HepG2 (cell line): ENCODE data around the gene APLNR. TPM values are rescaled to one million over a fixed set of nuclear protein-coding genes. Genes with fewer than 3 reads are reported as not detected.
A peak's percentile ranks its signal among the peaks of the same experiment; 100 is the strongest.

Experiments
- ATAC-seq: fragments of 200-7000 bp; cut with Tn5 transposase; 3 replicates; pipeline ENCODE4 v1.9.1; 2020; ENCODE audit warnings: mild to moderate bottlenecking, moderate library complexity
- BruUV-seq: library from RNA; stranded (reverse); fragments of 400-500 nt; replicated peaks from 2 replicates; lab custom pipeline; 2021; lab: Mats Ljungman, UMichigan
- CTCF ChIA-PET: fragments of 300-600 bp; formaldehyde crosslinking; extraction: SDS; loops from one replicate; lab custom pipeline; 2021; ENCODE audit warnings: low total read pairs, inconsistent platforms, low intra/inter-chr PET ratio; lab: Yijun Ruan, JAX
- POLR2A ChIA-PET: fragments of 350-600 bp; sonication (Branson Sonifier 250); formaldehyde crosslinking; loops from one replicate; lab custom pipeline; 2020; ENCODE audit warnings: antibody characterized with exemption, inconsistent platforms; lab: Yijun Ruan, JAX
- DNase-seq: peaks from one replicate; pipeline ENCODE4 v3.0.0-alpha.2; 2015; ENCODE audit warnings: low spot score
- FAIRE-seq: peaks from 3 replicates; lab custom pipeline; 2011; peaks lifted over from hg19 to GRCh38; lab: Jason Lieb, UNC
- H2AFZ ChIP-seq: one replicate; pipeline ENCODE4 v1.6.1; 2011; ENCODE audit warnings: low read length, inconsistent platforms
- H3K27ac ChIP-seq: fragments of 300-600 bp; 3 replicates; pipeline ENCODE4 v1.8.0; 2011; ENCODE audit warnings: mixed run types, mild to moderate bottlenecking, mixed read lengths, low read length, inconsistent platforms; ENCODE audit not compliant: insufficient read depth; ENCODE audit errors: extremely low read length
- H3K27me3 ChIP-seq, 2 experiments: fragments of 200-600 bp in 1 of 2; 2 replicates in 1 of 2; 3 replicates in 1 of 2; pipeline versions ENCODE4 v1.6.0 to v1.8.0; 2011; ENCODE audit warnings: low read length in 2 of 2, mild to moderate bottlenecking in 2 of 2, moderate library complexity in 2 of 2, inconsistent platforms in 1 of 2; ENCODE audit not compliant: insufficient read depth in 2 of 2, control insufficient read depth in 1 of 2
- H3K36me3 ChIP-seq, 2 experiments: fragments of 200-600 bp in 1 of 2; replicated peaks in 1 of 2; 2 replicates in 1 of 2; 3 replicates in 1 of 2; pipeline versions ENCODE4 v1.5.1 to v1.8.0; 2011; ENCODE audit warnings: low read length in 2 of 2, inconsistent platforms in 1 of 2; ENCODE audit not compliant: insufficient read depth in 2 of 2, control insufficient read depth in 1 of 2
- H3K4me1 ChIP-seq: 2 replicates; pipeline ENCODE4 v1.5.1; 2012; ENCODE audit warnings: low read length, inconsistent platforms; ENCODE audit not compliant: insufficient read depth
- H3K4me2 ChIP-seq: 2 replicates; pipeline ENCODE4 v1.6.0; 2011; ENCODE audit warnings: low read depth, low read length, inconsistent platforms
- H3K4me3 ChIP-seq, 3 experiments: fragments of 200-600 bp in 1 of 3; sonication (generic), shearing (Covaris generic) in 1 of 3; replicated peaks in 1 of 3; 2 replicates each; pipeline ENCODE4 v1.5.1; 2011 to 2016; ENCODE audit warnings: low read length in 3 of 3, inconsistent platforms in 2 of 3, low read depth in 2 of 3, mild to moderate bottlenecking in 2 of 3, control low read depth in 1 of 3, mixed read lengths in 1 of 3; ENCODE audit not compliant: insufficient read depth in 1 of 3
- H3K79me2 ChIP-seq: one replicate; pipeline ENCODE4 v1.6.1; 2011; ENCODE audit warnings: low read length, inconsistent platforms; ENCODE audit not compliant: insufficient read depth
- H3K9ac ChIP-seq: 2 replicates; pipeline ENCODE4 v1.6.0; 2011; ENCODE audit warnings: mild to moderate bottlenecking, low read depth, low read length, inconsistent platforms; ENCODE audit not compliant: insufficient read depth
- H3K9me3 ChIP-seq: 2 replicates; pipeline ENCODE4 v1.5.1; 2012; ENCODE audit warnings: mild to moderate bottlenecking, low read length
- H4K20me1 ChIP-seq: 2 replicates; pipeline ENCODE4 v1.6.0; 2011; ENCODE audit warnings: inconsistent platforms, mild to moderate bottlenecking, low read length, moderate library complexity; ENCODE audit not compliant: insufficient read depth
- CTCF ChIP-seq: sonication (generic); formaldehyde crosslinking; IDR thresholded peaks from 2 replicates; pipeline ENCODE4 v1.5.0; 2020; ENCODE audit warnings: mild to moderate bottlenecking, missing genetic modification reagents, moderate library complexity
- HNF1B ChIP-seq: sonication (generic); formaldehyde crosslinking; IDR thresholded peaks from 2 replicates; pipeline ENCODE4 v1.5.1; 2020; ENCODE audit warnings: mild to moderate bottlenecking, moderate library complexity, missing genetic modification reagents
- SMC3 ChIP-seq: IDR thresholded peaks from 2 replicates; pipeline ENCODE4 v1.6.1; 2011; ENCODE audit warnings: low read length, improper control_type of control experiment
- STAG1 ChIP-seq: sonication (generic); formaldehyde crosslinking; IDR thresholded peaks from 2 replicates; pipeline ENCODE4 v1.4.0; 2020; ENCODE audit warnings: missing genetic modification reagents
- ZNF687 ChIP-seq: sonication (generic); formaldehyde crosslinking; IDR thresholded peaks from 2 replicates; pipeline ENCODE4 v1.5.1; 2020; ENCODE audit warnings: mild to moderate bottlenecking, missing genetic modification reagents, moderate library complexity
- WGBS: methylation state at CpG from one replicate; pipeline ENCODE4 v1.1.6; 2017; ENCODE audit warnings: low lambda C conversion rate; 5-methylcytosine and 5-hydroxymethylcytosine counted together
- in situ Hi-C: cut with HindIII; loops from 2 replicates; pipeline ENCODE4 v1.10.0; 2017; ENCODE audit warnings: low pct_unique_long_range_greater_than_20kb; ENCODE audit not compliant: extremely low pct_ligation_motif_present
- intact Hi-C: fragments of 100-400 bp; cut with micrococcal nuclease; formaldehyde crosslinking; loops from one replicate; pipeline ENCODE4 v1.10.0; 2022; ENCODE audit not compliant: unreplicated experiment
- polyA plus RNA-seq, 8 experiments: library from polyadenylated mRNA; depleted of rRNA in 3 of 8; stranded (reverse) in 7 of 8; unstranded in 1 of 8; fragments of >200 nt; fragmentation: Illumina TruSeq in 4 of 8; extraction: Trizol in 4 of 8; gene quantifications; 2 replicates each; pipeline versions ENCODE4 v1.2.1 to v1.2.3, GENCODE V29; 2011 to 2016; ENCODE audit warnings: low read depth in 4 of 8, missing spikeins in 1 of 8, mixed read lengths in 1 of 8; ENCODE audit not compliant: insufficient read depth in 1 of 8
- total RNA-seq, 5 experiments: library from RNA; depleted of rRNA; stranded (reverse); fragments of >200 nt; fragmentation: Illumina TruSeq; extraction: Trizol; gene quantifications; 2 replicates each; pipeline ENCODE4 v1.2.3, GENCODE V29; 2016; ENCODE audit warnings: low read depth in 1 of 5

Gene APLNR
- total and polyA plus RNA-seq, 2 of the 13 experiments (the other 11 are each of a cell fraction or from before 2014, with no cell fraction given), result not detected

- ATAC-seq (peak; percentile 76), FAIRE-seq (peak; percentile 51), DNase-seq (peak; percentile 23)
- Histone ChIP-seq H4K20me1 (no peaks in the 10 kb centered on the region), H3K9me3 (no peaks in the 10 kb centered on the region), H3K36me3 (no peaks in the 10 kb centered on the region), H3K27ac (no peak overlapping the region), H3K79me2 (no peaks in the 10 kb centered on the region), H3K4me3 (no peak overlapping the region), H3K9ac (no peak overlapping the region), H2AFZ (no peak overlapping the region), H3K27me3 (no peaks in the 10 kb centered on the region), H3K4me2 (no peak overlapping the region), H3K4me1 (no peaks in the 10 kb centered on the region)
- TF ChIP-seq SMC3, result peak; percentile 88
- TF ChIP-seq STAG1, result peak; percentile 81
- no peak for TF ChIP-seq HNF1B (CRISPR knock-in tag)
- peak; percentile 71 for TF ChIP-seq CTCF
- TF ChIP-seq ZNF687, result 0 out of 2 replicates have a peak, but pooled peaks have one; percentile 2
- 15% methylated on average over 10 of the region's 10 CpGs for WGBS
- ChIA-PET CTCF (interaction anchor here (1.0 to 3.4 kb wide), 7 partner anchors 114 to 409 kb away, joined by 3 to 42 read pairs (median 7); no protein-coding TSS in a partner anchor), POLR2A (no interaction called here)
- intact Hi-C loops, result loop anchor here (1.0 kb wide), 4 partner anchors 118 to 408 kb away; no protein-coding TSS in a partner anchor
- in situ Hi-C loops, result loop anchor here (5.0 kb wide), 2 partner anchors 132 to 407 kb away; no protein-coding TSS in a partner anchor
- no TSS peak for BruUV-seq
These were observed 12.6 kb upstream of the APLNR start for GRCh38 chr11:57249384-57250319.
